Pancreas (tissue), 10 donors: ENCODE results near the gene ADAMTS9. TPM values are rescaled to one million over a fixed set of nuclear protein-coding genes. Genes with fewer than 3 reads are reported as not detected.
A peak's percentile ranks its signal among the peaks of the same experiment; 100 is the strongest.

Experiments used
- ATAC-seq, 4 donors: fragments of 200-7000 bp; cut with Tn5 transposase; one replicate each; pipeline versions ENCODE4 v1.8.0 to v1.9.1; 2020; ENCODE audit warnings: mild to moderate bottlenecking in 4 of 4, moderate library complexity in 4 of 4
- DNase-seq, 6 donors: peaks; one replicate each; pipeline ENCODE4 v3.0.0-alpha.2; 2020
- FAIRE-seq: peaks from 2 replicates; lab custom pipeline; 2012; peaks lifted over from hg19 to GRCh38; lab: Jason Lieb, UNC
- H3K27ac ChIP-seq, 4 donors: fragments of 200-600 bp; sonication (generic); 1 replicate in 3 of 4; 2 replicates in 1 of 4; pipeline versions ENCODE4 v1.5.0 to v1.8.0; 2020
- H3K27me3 ChIP-seq, 4 donors: fragments of 200-600 bp; one replicate each; pipeline ENCODE4 v1.8.0; 2021
- H3K36me3 ChIP-seq, 3 donors: fragments of 200-600 bp; sonication (generic) in 1 of 3; one replicate each; pipeline versions ENCODE4 v1.5.0 to v1.8.0; 2020 to 2021
- H3K4me1 ChIP-seq, 3 donors: fragments of 200-600 bp; one replicate each; pipeline ENCODE4 v1.8.0; 2021
- H3K4me3 ChIP-seq, 4 donors: fragments of 200-600 bp; sonication (generic) in 2 of 4; one replicate each; pipeline versions ENCODE4 v1.5.0 to v1.8.0; 2020 to 2021
- H3K9me3 ChIP-seq, 4 donors: fragments of 200-600 bp; one replicate each; pipeline ENCODE4 v1.8.0; 2021
- WGBS, 2 donors: extraction: QIAGEN DNeasy Blood & Tissue Kit; methylation state at CpG; one replicate each; pipeline ENCODE4 v1.1.7; 2013; 5-methylcytosine and 5-hydroxymethylcytosine counted together
- intact Hi-C, 3 donors: fragments of 100-400 bp; cut with DNase I; formaldehyde crosslinking; loops; one replicate each; pipeline versions ENCODE4 v1.11.1 to v1.14.2; 2022
- polyA plus RNA-seq, 2 donors: library from polyadenylated mRNA; stranded (reverse); fragments of 200-250 nt; gene quantifications; one replicate each; pipeline ENCODE4 v1.2.3, GENCODE V29; 2013
- total RNA-seq, 6 donors: library from RNA; stranded (reverse); fragmentation: NEBNext Ultra II Directional in 4 of 6; extraction: Animal tissue kit (Norgen Biotek cat#: 25700) in 4 of 6; gene quantifications; one replicate each; pipeline versions ENCODE4 v1.2.1 to v1.2.4, GENCODE V29; 2021 to 2023
- TF ChIP-seq, protein P1 (sequence below), 4 donors: fragments of 200-600 bp; sonication (generic) in 3 of 4; IDR thresholded peaks; one replicate each; pipeline versions ENCODE4 v1.5.0 to v1.8.0; 2021; ENCODE audit warnings: antibody characterized with exemption in 4 of 4
- donor health status: healthy with polysubstance abuse.
- donor health status: DM: no; HTN: no; CAD: no; lungs with moderate emphysema.
- donor health status: DM: no; HTN: no; CAD: no.
- donor health status: control.
- donor health status: control.
- donor health status: Bipolar disorder and iron deficiency.
- donor health status: DM: yes; HTN: yes; CAD: no.
- donor health status: DM: no; HTN: no; CAD: no.
- donor health status: DM: no; HTN: no; CAD: no.
- donor health status: DM: yes; HTN: yes; CAD: no.

ADAMTS9 gene
- total and polyA plus RNA-seq, 8 donors, result 11.4 to 34.7 (median 16.2) TPM

DNA sequence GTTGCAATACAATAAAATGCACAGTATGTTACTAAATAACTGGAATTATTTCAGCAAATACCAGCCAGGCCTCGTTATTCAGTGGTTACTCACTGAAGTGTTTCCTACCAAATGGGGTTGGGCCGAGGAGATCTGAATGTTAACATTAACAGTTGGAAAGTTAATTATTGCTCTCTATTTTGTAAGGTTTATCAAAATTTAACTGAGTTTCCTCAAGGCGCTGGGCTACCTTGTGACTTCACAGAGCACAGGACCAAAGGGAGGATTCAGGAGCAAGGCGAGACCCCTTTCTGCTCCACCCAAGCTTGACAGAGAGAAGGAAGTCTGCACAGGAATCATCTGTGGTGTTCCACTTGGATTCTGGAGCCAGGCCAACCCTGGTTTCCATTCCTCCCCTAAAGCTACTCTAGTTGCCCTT, 21.6 kb downstream of the ADAMTS9 start:
- Histone ChIP-seq H3K27me3 (no peaks in the 10 kb centered on the region), H3K4me1 (peaks cover 0 to 7% (median 0%) of the 10 kb centered on the region in 3 donors), H3K27ac (peak overlapping the region in 2 of 4 donors; percentile 38 to 56), H3K36me3 (no peaks in the 10 kb centered on the region), H3K9me3 (no peaks in the 10 kb centered on the region), H3K4me3 (no peak overlapping the region)
- ATAC-seq (peak; percentile 69 to 86 (median 80)), FAIRE-seq (no peak), DNase-seq (peak in 1 of 6 donors; percentile 10)
- WGBS, 2 donors, result 49 to 57% methylated on average over 4 of the region's 4 CpGs
- TF ChIP-seq, protein P1, sequence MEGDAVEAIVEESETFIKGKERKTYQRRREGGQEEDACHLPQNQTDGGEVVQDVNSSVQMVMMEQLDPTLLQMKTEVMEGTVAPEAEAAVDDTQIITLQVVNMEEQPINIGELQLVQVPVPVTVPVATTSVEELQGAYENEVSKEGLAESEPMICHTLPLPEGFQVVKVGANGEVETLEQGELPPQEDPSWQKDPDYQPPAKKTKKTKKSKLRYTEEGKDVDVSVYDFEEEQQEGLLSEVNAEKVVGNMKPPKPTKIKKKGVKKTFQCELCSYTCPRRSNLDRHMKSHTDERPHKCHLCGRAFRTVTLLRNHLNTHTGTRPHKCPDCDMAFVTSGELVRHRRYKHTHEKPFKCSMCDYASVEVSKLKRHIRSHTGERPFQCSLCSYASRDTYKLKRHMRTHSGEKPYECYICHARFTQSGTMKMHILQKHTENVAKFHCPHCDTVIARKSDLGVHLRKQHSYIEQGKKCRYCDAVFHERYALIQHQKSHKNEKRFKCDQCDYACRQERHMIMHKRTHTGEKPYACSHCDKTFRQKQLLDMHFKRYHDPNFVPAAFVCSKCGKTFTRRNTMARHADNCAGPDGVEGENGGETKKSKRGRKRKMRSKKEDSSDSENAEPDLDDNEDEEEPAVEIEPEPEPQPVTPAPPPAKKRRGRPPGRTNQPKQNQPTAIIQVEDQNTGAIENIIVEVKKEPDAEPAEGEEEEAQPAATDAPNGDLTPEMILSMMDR (IDR thresholded peaks at IDR 0.05), result no peak
- intact Hi-C loops, result no loop called here

GRCh38 chr3:64664397-64664796, 23.4 kb downstream of the ADAMTS9 start:
- no peak for DNase-seq
- no peaks in the 10 kb centered on the region for H3K27me3 ChIP-seq
- no peaks in the 10 kb centered on the region for H3K9me3 ChIP-seq
- WGBS, 2 donors, result 81 to 91% methylated on average over 3 of the region's 3 CpGs
- ATAC-seq, result no peak
- H3K27ac ChIP-seq, result no peak overlapping the region
- FAIRE-seq, result no peak
- no peak overlapping the region for H3K4me3 ChIP-seq
- no peaks in the 10 kb centered on the region for H3K36me3 ChIP-seq
- TF ChIP-seq, protein P1 (IDR thresholded peaks at IDR 0.05), result no peak
- intact Hi-C loops, result no loop called here
- peaks cover 0 to 7% (median 0%) of the 10 kb centered on the region in 3 donors for H3K4me1 ChIP-seq

DNA sequence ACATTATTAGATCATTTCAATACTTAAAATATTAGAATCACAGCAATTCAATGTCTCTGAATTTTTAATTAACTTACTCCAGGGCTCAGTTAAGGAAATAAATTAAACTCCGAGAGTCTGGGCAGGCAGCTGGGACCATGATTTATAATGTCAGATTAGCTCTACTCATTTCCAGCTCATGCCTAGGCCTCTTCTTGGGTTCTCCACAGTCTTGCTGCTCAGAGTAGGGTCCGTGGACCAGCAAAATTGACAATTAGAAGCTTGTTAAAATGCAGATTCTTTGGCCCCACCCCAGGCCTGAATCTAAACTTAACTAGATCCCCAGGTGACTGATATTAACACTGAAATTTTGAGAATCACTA, 28.2 kb downstream of the ADAMTS9 start:
- Histone ChIP-seq H3K4me1 (no peaks in the 10 kb centered on the region), H3K27me3 (no peaks in the 10 kb centered on the region), H3K27ac (no peak overlapping the region), H3K4me3 (no peak overlapping the region), H3K9me3 (no peaks in the 10 kb centered on the region), H3K36me3 (peaks cover 0 to 4% (median 0%) of the 10 kb centered on the region in 3 donors)
- intact Hi-C loops, result no loop called here
- ATAC-seq, result no peak
- 57 to 59% methylated on average over 2 of the region's 2 CpGs for WGBS, 2 donors
- TF ChIP-seq, protein P1 (IDR thresholded peaks at IDR 0.05), result no peak
- no peak for FAIRE-seq
- no peak for DNase-seq

DNA sequence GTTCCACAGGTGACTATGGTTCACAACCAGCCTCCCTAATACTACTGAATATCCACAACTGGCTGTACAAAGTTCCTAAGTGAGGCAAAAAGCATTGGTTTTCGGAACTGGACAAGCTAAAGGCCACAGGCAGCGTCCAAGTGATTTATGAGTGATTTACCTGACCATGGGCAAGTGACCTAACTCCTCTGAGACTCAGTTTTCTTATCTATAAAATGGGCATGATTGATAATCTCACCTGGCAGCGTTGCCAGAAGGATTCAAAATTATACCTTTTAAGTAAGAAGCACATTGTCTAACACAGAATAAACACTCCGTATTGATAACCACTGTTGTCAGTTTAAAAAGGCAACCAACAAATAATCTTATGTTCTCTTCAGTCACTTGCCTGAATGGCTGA, 29.8 kb downstream of the ADAMTS9 start:
- DNase-seq, result no peak
- H3K4me1 ChIP-seq, result no peaks in the 10 kb centered on the region
- 64 to 73% methylated on average over 4 of the region's 4 CpGs for WGBS, 2 donors
- no peak overlapping the region for H3K4me3 ChIP-seq
- intact Hi-C loops, result no loop called here
- no peak for ATAC-seq
- TF ChIP-seq, protein P1 (IDR thresholded peaks at IDR 0.05), result no peak
- no peaks in the 10 kb centered on the region for H3K9me3 ChIP-seq
- H3K36me3 ChIP-seq, result peaks cover 0 to 4% (median 0%) of the 10 kb centered on the region in 3 donors
- no peak overlapping the region for H3K27ac ChIP-seq
- H3K27me3 ChIP-seq, result no peaks in the 10 kb centered on the region
- FAIRE-seq, result no peak

DNA sequence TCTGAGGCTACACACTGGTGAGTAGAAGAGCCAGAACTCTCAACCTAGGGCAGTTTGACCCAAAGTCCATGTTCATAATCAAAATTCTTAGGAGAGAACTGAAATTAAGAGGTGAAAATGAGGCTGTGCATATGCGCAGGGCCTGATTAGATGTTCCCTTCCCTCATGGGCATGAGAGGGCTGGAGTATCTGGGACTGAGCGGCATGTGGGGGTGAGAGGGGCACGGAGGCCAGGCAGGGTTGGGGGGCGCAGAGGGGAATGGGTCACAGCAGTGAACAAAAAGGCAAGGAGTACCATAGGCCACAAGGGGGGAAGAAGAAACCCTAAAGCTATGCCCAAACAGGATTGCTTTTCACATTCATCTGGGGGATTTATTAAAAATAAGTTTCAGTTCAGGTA, 31.3 kb downstream of the ADAMTS9 start:
- TF ChIP-seq, protein P1 (IDR thresholded peaks at IDR 0.05), result no peak
- H3K4me3 ChIP-seq, result no peak overlapping the region
- no peak for ATAC-seq
- intact Hi-C loops, result no loop called here
- DNase-seq, result no peak
- no peak for FAIRE-seq
- no peaks in the 10 kb centered on the region for H3K27me3 ChIP-seq
- no peak overlapping the region for H3K27ac ChIP-seq
- H3K9me3 ChIP-seq, result no peaks in the 10 kb centered on the region
- no peaks in the 10 kb centered on the region for H3K4me1 ChIP-seq
- H3K36me3 ChIP-seq, result peaks cover 0 to 4% (median 0%) of the 10 kb centered on the region in 3 donors
- 95 to 96% methylated on average over 4 of the region's 4 CpGs for WGBS, 2 donors
